NCI-H146 (cell line): Measurements from ENCODE around the gene WDFY1.
"Not testable (repeated sequence)": the region's sequence is repeated elsewhere in the genome, so short reads cannot be mapped to it uniquely, and the experiment has no call there.

Experiments
- DNase-seq: peaks from one replicate; lab custom pipeline; 2025; lab: John Stamatoyannopoulos, UW

The WDFY1 gene

DNA sequence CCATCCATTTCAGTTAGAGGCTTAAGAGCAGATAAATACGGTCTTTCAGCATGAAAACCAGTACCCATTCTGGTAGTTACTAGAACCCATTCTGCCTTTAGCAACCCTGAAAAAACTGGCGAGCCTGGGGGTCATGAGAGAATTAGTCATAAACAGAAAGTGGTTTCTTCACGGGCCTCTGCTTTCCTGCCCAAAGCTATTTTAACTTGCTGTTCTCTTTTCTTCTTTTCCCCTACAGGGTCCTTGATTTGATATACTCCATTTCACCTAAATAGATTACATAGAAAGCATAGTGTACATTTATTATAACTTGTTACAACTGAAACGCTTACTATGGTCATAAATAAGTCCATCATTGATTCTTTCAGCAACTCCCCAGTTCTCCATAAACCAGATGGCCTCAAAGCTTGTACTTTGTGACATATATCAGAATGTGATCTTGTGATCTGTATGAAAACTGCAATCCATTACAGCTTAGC lies 48.3 kb downstream of the WDFY1 start:
- DNase-seq = no peak

GRCh38 chr2:223894968-223895367 lies 50.2 kb downstream of the WDFY1 start:
- DNase-seq = no peak

- DNase-seq = no peak
These were observed 51.1 kb downstream of the WDFY1 start for GRCh38 chr2:223894009-223894408.

GRCh38 chr2:223890721-223891120 lies 54.4 kb downstream of the WDFY1 start:
- no peak for DNase-seq

GRCh38 chr2:223889229-223889628 lies 55.9 kb downstream of the WDFY1 start:
- DNase-seq = no peak

DNA sequence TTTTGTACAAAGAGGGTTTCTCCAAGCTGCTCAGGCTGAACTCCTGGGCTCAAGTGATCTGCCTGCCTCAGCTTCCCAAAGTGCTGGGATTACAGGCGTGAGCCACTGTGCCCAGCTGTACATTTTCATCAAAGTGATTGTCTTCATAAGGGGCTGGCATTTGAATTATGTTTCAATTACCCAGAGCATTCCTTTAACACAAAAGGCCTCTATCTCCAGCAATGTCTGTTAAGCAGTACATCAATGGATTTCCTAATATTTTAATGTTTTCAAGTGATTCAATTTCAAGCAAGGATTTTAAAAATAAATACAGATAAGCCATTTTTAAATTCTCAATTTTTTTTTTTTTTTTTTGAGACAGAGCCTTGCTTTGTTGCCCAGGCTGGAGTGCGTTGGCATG lies 56.9 kb downstream of the WDFY1 start:
- no peak for DNase-seq

GRCh38 chr2:223887127-223887526 lies 58.0 kb downstream of the WDFY1 start:
- no peak for DNase-seq

GRCh38 chr2:223886726-223887125 lies 58.4 kb downstream of the WDFY1 start:
- no peak for DNase-seq

- DNase-seq = no peak
These were observed 60.7 kb downstream of the WDFY1 start for GRCh38 chr2:223884399-223884798.

- no peak for DNase-seq
These were observed 62.4 kb downstream of the WDFY1 start for GRCh38 chr2:223882715-223883114.

DNA sequence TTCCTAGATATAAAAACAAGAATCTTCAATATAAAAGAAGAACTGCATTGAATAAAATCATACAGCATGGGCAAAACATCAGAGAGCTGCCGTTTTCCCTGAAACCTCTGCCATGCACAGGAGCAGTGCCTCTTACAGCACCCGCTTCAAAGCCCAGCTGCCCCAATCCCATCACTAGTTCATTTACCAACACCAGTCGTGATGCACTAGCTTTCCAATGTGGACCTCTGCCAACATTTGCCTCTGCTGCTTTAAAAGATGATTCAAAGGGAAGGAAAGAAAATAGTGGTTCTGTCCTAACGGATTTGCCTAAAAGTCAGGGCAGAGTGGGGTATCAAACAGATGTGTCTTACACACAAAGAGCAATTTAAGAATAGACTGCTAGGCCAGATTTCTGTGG lies 64.3 kb downstream of the WDFY1 start:
- DNase-seq = no peak

GRCh38 chr2:223877721-223878410 lies 67.3 kb downstream of the WDFY1 start:
- no peak for DNase-seq

- DNase-seq = no peak
These were observed 71.5 kb downstream of the WDFY1 start for GRCh38 chr2:223873672-223874071.

DNA sequence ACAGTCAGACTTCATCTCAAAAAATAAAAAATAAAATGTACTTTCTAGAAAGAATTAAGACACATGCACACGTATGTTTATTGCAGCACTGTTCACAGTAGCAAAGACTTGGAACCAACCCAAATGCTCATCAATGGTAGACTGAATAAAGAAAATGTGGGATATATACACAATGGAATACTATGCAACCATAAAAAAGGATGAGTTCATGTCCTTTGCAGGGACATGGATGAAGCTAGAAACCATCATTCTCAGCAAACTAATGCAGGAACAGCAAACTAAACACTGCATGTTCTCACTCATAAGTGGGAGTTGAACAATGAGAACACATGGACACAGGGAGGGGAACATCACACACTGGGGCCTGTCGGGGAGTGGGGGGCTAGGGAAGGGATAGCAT lies 72.4 kb downstream of the WDFY1 start:
- not testable (repeated sequence) for DNase-seq

- not testable (repeated sequence) for DNase-seq
These were observed 73.5 kb downstream of the WDFY1 start for GRCh38 chr2:223871661-223872060.

DNA sequence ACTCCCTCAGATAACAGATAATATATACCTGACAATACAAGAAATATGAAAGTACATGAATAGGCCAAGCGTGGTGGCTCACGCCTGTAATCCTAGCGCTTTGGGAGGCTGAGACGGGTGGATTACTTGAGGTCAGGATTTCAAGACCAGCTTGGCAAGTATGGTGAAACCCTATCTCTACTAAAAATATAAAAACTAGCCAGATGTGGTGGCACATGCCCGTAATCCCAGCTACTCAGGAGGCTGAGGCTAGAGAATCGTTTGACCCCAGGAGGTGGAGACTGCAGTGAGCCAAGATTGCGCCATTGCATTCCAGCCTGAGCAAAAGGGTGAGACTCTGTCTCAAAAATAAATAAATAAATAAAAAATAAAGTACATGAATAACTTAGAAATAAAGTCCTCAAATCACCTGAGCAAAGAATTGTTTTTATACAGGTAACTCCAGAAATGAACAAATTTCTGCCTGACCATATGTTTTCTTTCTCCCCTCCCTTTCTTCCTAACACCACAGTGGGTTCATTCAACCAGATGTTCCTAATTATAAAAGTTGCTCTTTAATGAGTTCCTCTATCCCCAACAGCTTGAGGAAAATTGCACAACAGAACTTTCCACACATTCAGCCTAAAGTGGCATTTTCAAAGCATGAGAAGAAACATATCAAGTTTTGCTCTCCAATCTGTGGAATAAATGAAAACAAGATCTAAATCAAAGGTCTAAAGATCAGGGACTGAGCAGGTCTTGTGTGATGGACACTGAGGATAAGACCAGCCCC lies 74.1 kb downstream of the WDFY1 start:
- no peak for DNase-seq

GRCh38 chr2:223868005-223868404 lies 77.1 kb downstream of the WDFY1 start:
- no peak for DNase-seq

DNA sequence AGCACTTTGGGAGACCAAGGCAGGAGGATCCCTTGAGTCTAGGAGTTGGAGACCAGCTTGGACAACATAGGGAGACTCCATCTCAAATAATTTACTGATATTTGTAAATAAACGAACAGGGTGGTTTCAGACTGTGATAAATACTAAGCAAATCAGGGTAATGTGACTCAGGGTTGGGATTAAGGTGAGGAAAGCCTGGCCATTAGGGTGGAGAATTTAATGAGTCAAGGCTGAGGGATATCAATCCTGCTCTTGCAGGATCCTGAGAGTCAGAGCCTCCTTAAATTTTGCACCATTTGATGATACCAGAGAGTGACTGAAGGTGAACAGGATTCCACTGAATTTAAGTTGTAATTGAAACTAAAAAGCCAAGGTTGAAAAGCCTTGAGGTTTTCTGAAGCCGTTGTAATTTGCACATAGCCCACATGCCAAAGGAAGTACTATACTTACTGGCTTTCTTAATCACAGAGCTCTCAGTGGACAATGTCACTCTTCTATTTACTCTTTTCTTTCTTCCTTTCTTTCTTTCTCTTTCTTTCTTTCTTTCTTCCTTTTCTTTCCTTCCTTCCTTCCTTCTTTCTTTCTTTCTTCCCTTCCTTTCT lies 79.1 kb downstream of the WDFY1 start:
- no peak for DNase-seq

GRCh38 chr2:223865124-223865523 lies 80.0 kb downstream of the WDFY1 start:
- DNase-seq = no peak

DNA sequence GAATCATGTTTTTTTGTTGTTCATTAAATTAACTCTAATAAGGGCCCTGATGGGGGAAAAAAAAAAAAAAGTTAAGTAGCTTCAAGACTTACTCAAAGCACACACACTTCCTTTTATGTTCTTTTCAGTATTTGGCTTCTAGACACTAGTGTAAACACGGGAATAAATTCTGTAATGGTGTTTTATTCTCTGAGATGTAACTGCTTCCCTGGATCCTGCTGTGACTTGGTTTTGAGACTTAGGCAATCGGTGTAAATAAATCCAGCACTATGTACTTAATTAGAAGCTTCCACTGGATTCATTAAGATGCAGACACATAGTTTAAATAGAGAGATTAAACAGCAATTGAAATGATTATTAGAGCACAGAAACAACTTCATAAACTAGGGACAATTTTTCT lies 81.6 kb downstream of the WDFY1 start:
- DNase-seq = peak; percentile 8

- DNase-seq = no peak
These were observed 84.1 kb downstream of the WDFY1 start for GRCh38 chr2:223860809-223861738.

DNA sequence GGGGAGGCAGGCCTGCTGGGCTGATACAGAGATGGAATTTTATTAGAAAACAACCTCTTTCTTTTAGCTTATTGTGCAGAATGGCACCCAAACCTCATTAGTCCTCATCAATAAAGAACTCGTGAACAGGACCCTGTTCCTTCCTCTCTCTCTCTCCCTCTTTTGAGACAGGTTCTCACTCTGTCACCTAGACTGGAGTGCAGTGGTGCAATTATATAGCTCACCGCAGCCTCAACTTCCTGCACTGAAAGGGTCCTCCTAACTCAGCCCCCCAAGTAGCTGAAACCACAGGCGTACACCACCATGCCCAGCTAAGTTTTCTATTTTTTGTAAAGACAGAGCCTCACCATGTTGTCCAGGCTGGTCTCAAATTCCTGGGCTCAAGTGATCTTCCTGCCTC lies 86.1 kb downstream of the WDFY1 start:
- no peak for DNase-seq
